DMS79 (cell line): Measurements from ENCODE around the gene ANKRD9.
A peak's percentile ranks its signal among the peaks of the same experiment; 100 is the strongest.
"Not testable (repeated sequence)": the region's sequence is repeated elsewhere in the genome, so short reads cannot be mapped to it uniquely, and the experiment has no call there.

Source experiments
- DNase-seq: peaks from one replicate; lab custom pipeline; 2025; lab: John Stamatoyannopoulos, UW

ANKRD9 gene, protein sequence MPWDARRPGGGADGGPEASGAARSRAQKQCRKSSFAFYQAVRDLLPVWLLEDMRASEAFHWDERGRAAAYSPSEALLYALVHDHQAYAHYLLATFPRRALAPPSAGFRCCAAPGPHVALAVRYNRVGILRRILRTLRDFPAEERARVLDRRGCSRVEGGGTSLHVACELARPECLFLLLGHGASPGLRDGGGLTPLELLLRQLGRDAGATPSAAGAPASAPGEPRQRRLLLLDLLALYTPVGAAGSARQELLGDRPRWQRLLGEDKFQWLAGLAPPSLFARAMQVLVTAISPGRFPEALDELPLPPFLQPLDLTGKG

DNA sequence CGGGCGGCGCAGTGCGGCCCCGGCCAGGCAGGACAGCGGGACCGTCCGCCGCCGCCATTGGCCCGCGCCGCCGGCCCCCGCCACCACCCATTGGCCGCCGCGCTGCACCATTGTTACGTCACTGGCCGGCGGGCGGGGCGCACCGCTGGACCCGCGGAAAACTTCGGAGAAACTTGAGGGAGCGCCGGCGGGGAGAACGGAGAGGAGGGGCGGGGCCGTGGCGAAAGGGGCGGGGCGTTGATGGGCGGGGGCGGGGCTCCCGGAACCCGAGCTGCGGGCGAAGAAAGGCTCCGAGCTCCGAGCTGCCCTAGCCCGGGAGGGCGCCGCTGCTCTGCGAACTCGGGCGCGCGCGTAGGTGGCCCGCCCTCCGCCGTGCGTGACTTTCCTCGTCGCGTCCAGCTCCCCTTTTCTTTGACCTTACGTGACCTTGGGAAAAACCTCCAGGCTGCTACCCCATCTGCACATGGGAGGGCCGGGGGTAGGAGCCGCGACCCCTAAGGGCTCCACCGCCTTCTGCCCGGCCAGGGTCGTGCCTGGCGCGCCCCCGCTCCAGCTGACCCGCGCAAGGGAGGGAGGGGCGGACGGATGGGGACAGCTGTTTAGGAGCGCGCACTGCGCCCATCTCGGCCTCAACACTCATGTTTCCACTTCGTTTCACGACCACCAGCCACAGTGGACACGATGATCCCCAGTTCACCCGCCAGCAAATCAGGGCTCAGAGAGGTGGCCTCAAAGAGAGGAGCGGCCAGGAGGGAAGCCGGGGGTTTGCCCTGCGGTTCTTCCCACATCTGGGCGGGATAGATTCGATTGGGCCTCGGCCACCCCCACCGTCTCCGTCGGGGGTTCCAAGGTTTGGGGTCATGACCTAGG, at the start of gene ANKRD9:
Gene ANKRD9, minus strand, starts transcription at position 31 of the 870 bp plus-strand sequence. CDS start 1,887 bp downstream, outside the sequence.
- DNase-seq = peak; percentile 89

DNA sequence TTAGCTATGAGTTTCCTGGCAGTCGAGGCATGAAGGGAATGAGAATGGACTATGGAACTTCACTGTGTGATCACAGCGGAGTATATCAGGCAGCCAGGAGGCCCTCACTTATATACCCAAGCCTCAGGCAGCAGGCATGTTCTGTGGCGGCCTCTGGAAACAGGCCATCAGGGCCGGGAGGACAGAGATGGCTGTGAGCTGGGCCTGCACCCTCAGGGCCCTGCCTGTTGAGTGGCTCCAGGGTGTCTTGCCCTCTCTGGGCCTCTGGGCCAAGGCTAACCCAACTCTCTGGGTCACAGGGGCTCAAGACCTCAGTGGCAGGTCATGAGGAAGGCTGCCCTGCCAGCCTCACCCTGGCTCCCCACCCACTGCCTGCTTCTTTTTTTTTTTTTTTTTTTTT, 49.0 kb upstream of the ANKRD9 start:
- no peak for DNase-seq

DNA sequence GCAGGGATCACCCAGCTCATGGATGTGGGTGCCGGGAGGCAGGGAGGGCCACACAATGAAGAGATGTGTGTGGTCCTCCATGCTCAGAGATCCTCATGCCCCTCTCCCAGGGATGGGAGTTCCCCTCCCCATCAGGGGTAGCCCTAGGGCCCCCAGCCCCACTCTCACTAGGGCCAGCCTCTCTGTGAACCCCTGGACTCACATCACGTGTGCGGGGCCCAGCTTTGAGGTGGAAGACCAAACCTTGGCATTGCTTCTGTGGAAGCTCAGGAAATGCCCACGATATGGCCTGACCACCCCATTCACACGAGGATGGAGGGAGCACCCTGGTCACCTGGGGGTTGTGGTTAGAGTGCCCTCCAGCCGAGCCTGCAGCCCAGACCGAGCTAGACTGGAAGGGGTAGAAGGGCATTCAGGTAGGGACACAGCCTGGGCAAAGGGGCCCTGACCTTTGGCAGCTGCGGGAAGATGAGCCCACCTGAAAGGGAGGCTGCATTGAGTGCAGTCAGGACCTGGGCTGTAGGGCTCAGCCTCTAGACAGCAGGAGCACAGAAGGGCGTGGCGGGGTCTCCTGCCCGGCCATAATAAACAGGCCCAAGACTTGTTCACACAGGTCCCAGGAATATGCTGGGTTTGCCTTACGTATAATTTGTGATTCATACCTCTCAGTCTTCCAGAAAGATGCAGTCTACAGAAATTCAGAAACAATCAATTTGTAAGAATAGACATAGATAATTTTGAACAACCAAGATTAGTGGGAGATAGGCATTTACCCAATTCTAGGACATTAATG, 48.1 kb upstream of the ANKRD9 start:
- DNase-seq = no peak

DNA sequence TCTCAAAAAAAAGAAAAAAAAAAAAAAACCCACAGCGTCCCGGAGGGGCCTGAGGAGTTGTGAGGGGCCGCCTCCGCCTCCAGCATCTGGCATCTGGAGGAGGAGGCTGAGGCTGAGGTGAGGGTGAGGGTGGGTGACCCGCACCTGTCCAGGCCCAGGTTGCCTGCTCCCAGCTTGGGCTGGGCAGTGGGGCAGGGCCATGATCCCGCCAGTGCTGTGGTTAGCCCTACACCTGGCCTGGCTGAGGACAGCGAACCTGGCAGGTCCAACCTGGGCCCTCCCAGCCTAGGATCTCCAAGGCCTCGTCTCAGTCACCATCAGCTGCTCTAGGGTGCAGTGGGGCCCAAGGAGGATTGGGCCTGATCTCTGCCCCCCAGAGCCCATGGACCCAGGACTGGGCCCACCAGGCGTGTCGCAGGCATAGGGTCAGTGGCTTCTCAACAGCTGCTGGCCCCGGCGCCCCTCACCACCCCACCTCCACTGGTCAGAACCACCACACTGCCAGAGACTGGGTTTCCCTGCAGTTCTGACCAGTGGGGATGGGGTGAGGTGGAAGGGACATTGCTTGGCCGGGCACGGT, 46.6 kb upstream of the ANKRD9 start:
- no peak for DNase-seq

DNA sequence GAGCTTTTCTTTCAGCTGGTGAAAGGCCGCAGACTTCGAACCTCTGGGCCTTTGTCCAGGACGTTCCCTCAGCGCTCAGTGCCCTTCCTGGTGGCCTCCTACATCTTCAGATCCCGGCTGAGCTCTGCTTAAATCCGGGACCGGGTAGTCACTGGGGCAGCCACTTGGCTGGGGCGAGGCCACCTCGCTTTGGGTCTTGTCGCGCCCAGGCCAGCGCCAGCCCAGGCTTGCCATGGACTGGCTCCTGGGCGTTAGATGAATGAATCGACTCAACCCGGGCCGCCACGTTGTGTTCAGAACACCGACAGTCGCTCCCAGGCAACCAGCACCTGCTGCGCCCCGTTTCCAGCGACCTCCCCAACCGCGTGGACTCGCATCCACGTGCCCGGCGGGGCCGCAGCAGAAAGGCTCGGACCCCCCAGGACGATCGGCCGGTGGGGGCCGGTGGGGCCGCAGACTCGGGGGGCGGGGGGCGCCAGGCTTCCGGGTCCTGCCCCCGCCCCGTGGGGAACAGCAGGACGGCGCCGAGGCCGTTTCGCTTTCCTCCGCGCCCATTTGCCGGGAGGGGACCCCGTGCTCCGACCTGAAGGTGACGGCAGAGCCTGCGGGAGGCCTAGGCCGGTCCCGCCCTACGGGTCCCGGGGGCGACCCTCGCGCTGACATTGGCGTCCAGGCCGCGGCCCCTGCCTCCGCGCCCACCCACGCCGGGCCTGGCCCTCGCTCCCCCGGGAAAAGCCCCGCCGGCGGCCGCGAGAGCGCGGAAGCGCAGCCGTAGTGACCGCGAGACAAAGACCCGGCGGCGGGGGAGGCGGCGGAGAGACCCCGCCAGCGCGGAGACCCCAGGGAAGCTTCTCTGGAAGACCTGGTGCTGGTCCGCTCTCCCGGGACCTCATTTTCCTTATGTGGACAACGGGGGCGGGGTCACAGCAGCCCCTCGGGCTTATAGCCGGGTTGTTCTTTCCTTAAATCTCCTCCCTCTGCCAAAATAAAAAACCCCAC, 45.5 kb upstream of the ANKRD9 start:
- peak; percentile 77 for DNase-seq

DNA sequence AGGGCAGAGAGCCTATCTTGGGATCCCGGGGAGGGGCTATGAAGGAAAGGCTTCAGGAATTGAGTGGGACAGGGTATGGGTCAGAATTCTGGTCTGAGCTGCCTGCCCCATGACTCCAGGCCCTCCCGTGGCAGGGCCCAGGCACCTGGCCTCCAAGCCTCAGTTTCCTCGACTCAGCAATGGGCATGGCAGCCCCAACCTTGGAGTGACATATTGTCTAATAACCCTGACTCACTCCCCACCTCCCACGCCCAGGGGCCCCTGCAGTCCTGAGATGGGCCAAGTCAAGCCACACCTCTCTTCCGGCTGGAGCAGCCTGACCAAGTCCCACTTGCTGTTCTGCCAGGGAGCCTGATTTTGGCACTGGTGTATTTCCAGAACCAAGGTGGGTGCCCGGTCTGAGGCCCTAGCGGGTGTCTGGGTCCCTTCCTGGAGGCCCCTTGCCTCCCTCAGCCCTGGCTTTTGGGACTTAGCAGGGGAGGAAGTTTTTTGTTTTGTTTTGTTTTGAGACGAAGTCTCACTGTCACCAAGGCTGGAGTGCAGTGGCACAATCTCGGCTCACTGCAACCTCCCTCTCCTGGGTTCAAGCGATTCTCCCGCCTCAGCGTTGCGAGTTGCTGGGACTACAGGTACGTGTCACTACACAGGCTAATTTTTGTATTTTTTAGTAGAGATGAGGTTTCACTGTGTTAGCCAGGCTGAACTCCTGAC, 42.6 kb upstream of the ANKRD9 start:
- DNase-seq = no peak

DNA sequence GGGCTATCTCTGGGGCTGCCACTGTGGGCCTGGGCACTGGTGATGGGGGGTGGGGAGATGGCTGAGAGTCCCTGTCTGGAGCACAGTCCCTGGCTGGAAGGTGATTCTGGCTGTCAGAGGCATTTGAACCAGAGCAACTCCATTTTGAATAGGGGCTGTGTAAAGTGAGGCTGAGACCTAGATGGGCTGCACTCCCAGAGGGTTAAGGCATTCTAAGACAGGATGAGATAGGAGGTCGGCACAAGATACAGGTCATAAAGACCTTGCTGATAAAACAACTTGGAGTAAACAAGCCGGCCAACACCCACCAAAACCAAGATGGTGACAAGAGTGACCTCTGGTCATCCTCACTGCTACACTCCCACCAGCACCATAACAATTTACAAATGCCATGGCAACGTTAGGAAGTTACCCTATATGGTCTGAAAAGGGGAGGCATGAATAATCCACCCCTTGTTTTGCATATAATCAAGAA, 41.4 kb upstream of the ANKRD9 start:
- not testable (repeated sequence) for DNase-seq

DNA sequence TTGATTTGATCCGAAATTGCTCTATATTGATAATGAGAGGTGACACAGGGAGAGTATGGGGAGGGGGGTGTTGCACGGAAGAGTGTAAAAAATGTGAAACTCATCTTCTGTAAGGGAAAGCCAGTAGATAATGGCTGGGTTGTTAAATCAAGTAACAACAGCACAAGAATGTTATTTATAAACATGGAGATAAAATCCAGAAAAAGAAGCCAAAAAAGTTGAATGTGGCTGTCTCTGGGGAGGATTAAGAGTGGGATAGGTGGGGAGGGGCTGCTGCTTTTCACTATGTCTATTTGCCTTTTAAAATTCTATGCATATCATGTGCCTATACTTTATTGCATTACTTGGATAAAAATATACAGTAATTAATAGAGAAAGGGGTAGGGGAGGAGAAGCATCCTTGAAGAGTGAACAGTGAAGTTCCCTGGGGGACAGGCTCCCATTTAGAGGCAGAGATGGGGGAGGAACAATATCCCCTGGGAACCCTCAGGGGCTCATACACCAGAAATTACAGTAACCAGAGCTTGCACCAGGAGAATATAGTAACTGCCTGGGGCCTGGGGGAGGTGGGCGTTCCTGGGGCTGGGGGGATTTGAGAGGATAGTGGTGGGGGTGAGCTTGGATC, 39.2 kb upstream of the ANKRD9 start:
- no peak for DNase-seq

DNA sequence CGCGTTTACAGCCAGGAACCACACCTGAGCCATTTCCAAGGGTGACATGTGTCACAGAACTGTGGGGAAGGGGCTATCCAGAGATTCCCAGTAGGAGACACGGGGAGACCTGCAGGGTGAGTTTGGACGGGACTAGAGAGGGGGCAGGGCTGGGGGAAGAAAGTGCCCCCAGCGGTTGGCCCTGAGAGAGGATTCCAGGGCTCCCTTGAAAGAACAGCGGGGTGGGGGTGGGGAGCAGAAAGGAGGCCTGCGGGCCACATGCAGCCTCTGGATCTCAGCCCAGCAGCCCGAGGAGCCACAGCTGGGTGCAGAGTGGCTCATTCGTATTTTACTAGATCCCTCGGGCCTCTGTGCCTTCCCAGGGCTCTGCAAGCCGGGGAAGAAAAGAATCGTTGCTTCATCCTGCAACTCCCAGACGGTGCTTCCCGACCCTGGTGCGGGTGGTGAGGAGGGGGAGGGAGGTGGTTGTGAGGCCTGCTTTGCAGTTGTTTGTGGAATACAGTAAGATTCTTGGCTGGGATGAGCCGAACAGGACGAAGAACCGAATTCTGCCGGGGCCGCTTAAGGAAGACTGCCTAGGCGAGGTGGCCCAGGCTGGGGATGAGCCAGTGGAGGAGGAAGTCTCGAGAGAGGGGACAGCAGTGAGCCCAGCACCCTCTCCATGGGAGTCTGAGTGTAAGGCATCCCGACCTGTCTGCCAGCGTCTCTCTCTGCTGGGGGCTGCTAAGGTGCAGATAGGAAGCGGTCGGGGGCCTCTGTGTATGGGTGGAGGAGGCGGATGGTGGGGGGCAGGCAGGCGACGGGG, 36.1 kb upstream of the ANKRD9 start:
- no peak for DNase-seq

DNA sequence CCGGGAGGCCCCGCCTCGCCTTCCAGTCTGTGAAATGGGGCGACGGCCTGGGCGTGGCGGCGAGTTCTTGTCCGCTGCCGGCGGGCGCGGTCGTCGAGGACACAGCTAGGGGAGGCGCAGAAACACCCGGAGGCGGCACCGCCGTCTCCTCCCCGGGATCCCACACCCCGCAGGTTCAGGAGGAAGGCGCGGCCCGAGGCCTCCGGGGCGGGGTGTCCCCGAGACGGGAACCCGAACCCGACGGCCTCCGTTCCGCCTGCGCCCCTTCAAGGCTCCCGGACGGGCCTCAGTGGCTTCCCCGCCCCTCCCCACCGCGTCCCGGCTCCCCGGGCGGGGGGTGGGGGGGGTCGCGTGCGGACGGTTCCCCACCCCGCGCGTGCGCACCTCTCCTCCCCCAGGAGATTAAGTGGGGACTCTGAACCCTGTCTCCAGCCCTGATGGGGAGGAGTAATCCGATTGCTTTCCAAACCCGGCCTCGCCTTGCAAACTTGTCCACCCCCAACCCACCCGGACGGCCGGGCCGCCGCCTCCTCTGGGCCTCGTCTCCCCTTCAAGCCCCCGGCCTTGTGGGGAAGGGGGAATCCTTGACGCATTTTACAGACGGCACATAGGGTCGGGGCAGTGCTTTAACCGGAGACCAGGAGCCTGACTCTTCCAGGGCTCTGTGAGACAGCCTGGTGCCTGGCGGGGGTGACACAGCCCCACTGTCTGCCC, 35.3 kb upstream of the ANKRD9 start:
- DNase-seq = no peak

DNA sequence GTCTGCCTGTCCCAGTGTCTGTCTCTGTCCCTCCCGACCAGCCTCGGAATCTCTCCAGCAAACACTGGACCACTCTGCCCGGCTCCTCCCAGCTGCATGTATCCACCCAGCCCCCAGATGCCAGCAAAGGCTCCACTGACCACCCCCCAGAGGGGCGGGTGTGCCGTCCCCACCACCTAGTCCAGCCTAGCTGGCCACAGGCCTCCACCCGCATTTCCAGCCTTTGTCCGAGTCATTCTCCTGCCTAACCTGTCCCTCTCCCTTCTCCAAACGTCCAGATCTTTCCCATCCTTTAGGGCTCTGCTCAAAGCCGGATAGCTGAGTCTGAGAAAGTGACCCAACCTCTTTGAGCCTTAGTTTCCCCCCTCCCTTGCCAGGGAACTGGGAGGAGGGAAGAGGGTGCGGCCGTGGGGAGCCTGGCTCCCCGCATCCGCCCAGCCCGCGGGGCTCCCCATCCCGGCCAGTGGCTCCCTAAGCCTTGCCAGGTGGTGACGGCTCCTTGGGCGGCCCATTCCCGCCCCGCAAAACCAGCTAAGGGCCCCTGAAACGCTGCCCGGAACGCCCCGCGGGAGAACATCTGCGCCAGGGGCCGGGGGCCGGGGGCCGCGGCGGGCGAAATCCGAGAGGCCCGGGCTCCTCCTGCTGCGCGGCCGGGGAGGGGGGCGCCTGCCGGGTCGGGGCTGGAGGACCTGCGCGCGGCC, 34.6 kb upstream of the ANKRD9 start:
- no peak for DNase-seq

DNA sequence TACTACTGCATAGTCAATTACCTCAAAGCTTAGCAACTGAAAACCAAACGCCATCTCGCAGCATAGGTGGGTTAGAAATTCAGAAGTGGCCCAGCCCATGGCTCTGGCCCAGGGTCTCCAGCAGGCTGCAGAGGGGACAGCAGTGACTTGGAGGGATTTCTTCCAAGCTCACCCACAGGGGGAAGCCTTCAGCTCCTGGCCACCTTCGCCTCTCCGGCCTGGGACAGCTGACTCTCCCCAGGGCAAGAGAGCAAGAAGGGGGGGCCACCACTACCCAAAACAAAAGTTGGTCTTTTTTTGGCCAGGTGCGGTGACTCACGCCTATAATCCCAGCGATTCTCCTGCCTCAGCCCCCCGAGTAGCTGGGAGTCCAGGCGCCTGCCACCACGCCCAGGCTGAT, 32.2 kb upstream of the ANKRD9 start:
- no peak for DNase-seq

DNA sequence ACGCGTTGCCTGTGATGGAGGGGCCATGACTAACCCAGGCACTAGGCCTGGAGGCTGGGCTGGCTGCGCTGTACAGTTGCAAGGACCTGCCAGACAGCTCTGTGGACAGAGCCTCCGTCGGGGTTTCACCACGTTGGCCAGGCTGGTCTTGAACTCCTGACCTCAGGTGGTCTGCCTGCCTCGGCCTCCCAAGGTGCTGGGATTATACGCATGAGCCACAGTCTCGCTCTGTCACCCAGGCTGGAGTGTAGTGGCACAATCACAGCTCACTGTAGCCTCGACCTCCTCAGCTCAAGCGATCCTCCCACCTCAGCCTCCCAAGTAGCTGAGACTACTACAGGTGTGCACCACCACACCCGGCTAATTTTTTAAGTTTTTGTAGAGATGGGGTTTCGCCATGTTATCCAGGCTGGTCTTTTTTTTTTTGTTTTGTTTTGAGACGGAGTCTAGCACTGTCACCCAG, 31.5 kb upstream of the ANKRD9 start:
- not testable (repeated sequence) for DNase-seq

DNA sequence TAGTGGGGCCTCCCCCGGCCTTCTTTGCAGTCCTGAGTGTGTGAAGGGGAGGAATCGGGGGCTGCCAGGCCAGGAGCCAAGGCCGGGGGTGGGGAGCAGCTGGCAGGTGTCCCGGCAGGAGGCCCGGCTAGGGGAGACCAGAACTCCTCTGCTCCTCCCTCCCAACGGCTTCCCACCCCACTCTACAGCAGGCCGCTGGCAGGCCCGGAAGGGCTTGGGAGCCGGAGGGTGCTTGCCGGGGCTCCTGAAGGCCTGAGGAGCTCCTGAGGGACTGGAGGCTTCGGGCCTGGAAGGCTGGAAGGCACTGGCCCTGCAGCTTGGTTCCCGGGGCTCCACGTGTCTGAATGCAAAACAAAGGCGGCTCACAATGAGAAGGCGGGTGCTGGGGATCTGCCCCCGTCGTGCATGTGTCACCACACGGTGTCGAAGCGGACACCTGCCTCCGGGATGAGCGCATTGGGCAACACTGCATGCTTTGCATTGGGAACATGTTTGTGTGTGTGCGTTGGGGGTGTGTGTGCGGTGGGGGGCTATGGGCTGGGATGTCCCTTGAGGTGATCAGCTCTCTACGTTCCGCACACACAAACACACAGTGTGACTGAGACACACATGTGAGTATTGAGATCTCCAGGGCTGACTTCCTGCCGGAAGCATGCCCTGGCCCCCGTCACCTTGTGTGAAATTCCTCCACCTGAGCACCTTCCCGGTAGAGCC, 30.9 kb upstream of the ANKRD9 start:
- DNase-seq = peak; percentile 77

DNA sequence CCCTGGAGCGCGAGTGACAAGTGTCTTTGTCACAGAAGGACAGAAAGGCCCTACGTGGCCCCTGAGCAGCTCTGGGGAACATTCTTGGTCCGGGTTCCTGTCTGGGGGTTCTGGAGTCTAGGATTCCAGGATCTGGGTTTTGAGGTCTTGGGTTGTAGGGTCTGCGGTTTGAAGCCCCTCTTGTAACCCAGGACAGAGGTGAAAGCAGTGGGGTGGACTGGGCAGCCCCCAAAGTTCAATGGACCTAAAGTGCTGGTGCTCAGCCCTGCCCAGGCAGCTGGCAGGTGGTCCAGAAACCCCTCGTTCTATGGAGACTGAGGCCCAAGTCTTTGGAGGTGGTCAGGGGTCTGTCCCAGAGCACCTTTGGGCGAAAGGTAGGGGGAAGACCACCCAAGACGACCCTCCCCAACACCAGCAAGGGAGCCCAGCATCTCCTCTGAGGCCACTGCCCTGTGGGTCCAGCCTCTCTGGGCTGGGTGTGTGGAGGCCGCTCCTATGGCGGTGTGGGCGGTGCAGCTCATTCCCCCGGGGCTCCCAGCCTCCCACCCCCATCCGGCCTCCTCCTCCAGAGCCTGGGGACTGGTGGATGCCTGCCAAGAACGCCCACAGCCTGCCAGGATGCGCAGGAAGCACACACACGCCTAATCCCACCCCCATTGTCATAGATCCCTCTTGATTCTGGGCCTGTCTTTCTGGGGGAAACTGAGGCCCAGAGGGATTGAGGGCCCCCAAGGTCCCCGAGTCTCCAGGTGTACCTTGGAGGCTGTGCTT, 30.2 kb upstream of the ANKRD9 start:
- peak; percentile 75 for DNase-seq
